GM23338 (cell line): Measurements from ENCODE around the gene ORAI3. TPM values are rescaled to one million over a fixed set of nuclear protein-coding genes. Genes with fewer than 3 reads are reported as not detected.

Experiments used
- CREB1 ChIP-seq: fragments of 250-450 bp; sonication (Bioruptor Pico); IDR thresholded peaks from 2 replicates; pipeline ENCODE4 v1.5.0; 2020; ENCODE audit warnings: low read depth, mild to moderate bottlenecking, moderate library complexity
- CTCF ChIP-seq, 2 experiments: fragments of 200-600 bp in 1 of 2; sonication (generic) in 1 of 2; conservative IDR thresholded peaks; 2 replicates each; pipeline versions ENCODE4 v1.5.1 to v1.6.1; 2016 to 2017; ENCODE audit warnings: antibody characterized with exemption in 2 of 2, low read depth in 2 of 2, mild to moderate bottlenecking in 2 of 2, moderate library complexity in 1 of 2
- EZH2 ChIP-seq: fragments of 200-600 bp; sonication (generic); IDR thresholded peaks from one replicate; pipeline ENCODE4 v1.8.0; 2017; ENCODE audit warnings: antibody characterized with exemption, mild to moderate bottlenecking, low read depth; ENCODE audit not compliant: unreplicated experiment
- EZH2phosphoT487 ChIP-seq: fragments of 200-600 bp; sonication (generic); IDR thresholded peaks from one replicate; pipeline ENCODE4 v1.8.1; 2018; ENCODE audit warnings: antibody characterized with exemption; ENCODE audit not compliant: unreplicated experiment
- JUNB ChIP-seq: IDR thresholded peaks from one replicate; pipeline ENCODE4 v1.6.1; 2016; ENCODE audit warnings: antibody characterized with exemption; ENCODE audit not compliant: unreplicated experiment
- NANOG ChIP-seq: IDR thresholded peaks from 2 replicates; pipeline ENCODE4 v1.6.1; 2016; ENCODE audit warnings: antibody characterized with exemption, borderline replicate concordance
- POLR2AphosphoS5 ChIP-seq: IDR thresholded peaks from 2 replicates; pipeline ENCODE4 v1.6.1; 2016; ENCODE audit warnings: antibody characterized with exemption, low read depth
- STAT1 ChIP-seq: IDR thresholded peaks from one replicate; pipeline ENCODE4 v1.6.1; 2016; ENCODE audit warnings: antibody characterized with exemption; ENCODE audit not compliant: unreplicated experiment
- ZNF114 ChIP-seq: fragments of 250-450 bp; sonication (Bioruptor Pico); IDR thresholded peaks from 2 replicates; pipeline ENCODE4 v1.5.0; 2020; ENCODE audit warnings: mild to moderate bottlenecking, moderate library complexity
- ZNF331 ChIP-seq: fragments of 250-450 bp; sonication (Bioruptor Pico); IDR thresholded peaks from 2 replicates; pipeline ENCODE4 v1.5.0; 2020; ENCODE audit warnings: low read depth, mild to moderate bottlenecking, moderate library complexity
- polyA plus RNA-seq: library from polyadenylated mRNA; unstranded; fragments of >200 nt; fragmentation: Nextera tagmentation; extraction: Ambion mirVana; gene quantifications from 2 replicates; pipeline ENCODE4 v1.2.1, GENCODE V29; 2016
- total RNA-seq: library from RNA; depleted of rRNA; stranded (reverse); fragments of >200 nt; shearing (Covaris generic); gene quantifications from 2 replicates; pipeline ENCODE4 v1.2.3, GENCODE V29; 2014
- TF ChIP-seq, protein P1 (sequence below): fragments of 250-450 bp; sonication (Bioruptor Pico); IDR thresholded peaks from 2 replicates; pipeline ENCODE4 v1.5.0; 2020; ENCODE audit warnings: mild to moderate bottlenecking, moderate library complexity
- TF ChIP-seq, protein P2 (sequence below): IDR thresholded peaks from 2 replicates; pipeline ENCODE4 v1.6.1; 2016; ENCODE audit warnings: antibody characterized with exemption

Gene ORAI3
- total and polyA plus RNA-seq, 2 experiments from 2014 or later = 6.9 to 15.9 TPM

- TF ChIP-seq, protein P1, sequence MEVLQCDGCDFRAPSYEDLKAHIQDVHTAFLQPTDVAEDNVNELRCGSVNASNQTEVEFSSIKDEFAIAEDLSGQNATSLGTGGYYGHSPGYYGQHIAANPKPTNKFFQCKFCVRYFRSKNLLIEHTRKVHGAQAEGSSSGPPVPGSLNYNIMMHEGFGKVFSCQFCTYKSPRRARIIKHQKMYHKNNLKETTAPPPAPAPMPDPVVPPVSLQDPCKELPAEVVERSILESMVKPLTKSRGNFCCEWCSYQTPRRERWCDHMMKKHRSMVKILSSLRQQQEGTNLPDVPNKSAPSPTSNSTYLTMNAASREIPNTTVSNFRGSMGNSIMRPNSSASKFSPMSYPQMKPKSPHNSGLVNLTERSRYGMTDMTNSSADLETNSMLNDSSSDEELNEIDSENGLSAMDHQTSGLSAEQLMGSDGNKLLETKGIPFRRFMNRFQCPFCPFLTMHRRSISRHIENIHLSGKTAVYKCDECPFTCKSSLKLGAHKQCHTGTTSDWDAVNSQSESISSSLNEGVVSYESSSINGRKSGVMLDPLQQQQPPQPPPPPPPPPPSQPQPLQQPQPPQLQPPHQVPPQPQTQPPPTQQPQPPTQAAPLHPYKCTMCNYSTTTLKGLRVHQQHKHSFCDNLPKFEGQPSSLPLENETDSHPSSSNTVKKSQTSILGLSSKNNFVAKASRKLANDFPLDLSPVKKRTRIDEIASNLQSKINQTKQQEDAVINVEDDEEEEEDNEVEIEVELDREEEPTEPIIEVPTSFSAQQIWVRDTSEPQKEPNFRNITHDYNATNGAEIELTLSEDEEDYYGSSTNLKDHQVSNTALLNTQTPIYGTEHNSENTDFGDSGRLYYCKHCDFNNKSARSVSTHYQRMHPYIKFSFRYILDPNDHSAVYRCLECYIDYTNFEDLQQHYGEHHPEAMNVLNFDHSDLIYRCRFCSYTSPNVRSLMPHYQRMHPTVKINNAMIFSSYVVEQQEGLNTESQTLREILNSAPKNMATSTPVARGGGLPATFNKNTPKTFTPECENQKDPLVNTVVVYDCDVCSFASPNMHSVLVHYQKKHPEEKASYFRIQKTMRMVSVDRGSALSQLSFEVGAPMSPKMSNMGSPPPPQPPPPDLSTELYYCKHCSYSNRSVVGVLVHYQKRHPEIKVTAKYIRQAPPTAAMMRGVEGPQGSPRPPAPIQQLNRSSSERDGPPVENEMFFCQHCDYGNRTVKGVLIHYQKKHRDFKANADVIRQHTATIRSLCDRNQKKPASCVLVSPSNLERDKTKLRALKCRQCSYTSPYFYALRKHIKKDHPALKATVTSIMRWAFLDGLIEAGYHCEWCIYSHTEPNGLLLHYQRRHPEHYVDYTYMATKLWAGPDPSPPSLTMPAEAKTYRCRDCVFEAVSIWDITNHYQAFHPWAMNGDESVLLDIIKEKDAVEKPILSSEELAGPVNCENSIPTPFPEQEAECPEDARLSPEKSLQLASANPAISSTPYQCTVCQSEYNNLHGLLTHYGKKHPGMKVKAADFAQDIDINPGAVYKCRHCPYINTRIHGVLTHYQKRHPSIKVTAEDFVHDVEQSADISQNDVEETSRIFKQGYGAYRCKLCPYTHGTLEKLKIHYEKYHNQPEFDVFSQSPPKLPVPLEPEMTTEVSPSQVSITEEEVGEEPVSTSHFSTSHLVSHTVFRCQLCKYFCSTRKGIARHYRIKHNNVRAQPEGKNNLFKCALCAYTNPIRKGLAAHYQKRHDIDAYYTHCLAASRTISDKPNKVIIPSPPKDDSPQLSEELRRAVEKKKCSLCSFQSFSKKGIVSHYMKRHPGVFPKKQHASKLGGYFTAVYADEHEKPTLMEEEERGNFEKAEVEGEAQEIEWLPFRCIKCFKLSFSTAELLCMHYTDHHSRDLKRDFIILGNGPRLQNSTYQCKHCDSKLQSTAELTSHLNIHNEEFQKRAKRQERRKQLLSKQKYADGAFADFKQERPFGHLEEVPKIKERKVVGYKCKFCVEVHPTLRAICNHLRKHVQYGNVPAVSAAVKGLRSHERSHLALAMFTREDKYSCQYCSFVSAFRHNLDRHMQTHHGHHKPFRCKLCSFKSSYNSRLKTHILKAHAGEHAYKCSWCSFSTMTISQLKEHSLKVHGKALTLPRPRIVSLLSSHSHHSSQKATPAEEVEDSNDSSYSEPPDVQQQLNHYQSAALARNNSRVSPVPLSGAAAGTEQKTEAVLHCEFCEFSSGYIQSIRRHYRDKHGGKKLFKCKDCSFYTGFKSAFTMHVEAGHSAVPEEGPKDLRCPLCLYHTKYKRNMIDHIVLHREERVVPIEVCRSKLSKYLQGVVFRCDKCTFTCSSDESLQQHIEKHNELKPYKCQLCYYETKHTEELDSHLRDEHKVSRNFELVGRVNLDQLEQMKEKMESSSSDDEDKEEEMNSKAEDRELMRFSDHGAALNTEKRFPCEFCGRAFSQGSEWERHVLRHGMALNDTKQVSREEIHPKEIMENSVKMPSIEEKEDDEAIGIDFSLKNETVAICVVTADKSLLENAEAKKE = no peak
- TF ChIP-seq EZH2 (no peak), CTCF (conservative IDR thresholded peaks at IDR 0.05; ENCODE audit: low read depth in 2 of 2) (no peak), STAT1 (no peak), JUNB (no peak), NANOG (no peak), ZNF331 (CRISPR knock-in tag) (no peak), ZNF114 (no peak), POLR2AphosphoS5 (no peak), CREB1 (CRISPR knock-in tag) (no peak), EZH2phosphoT487 (no peak)
- TF ChIP-seq, protein P2, sequence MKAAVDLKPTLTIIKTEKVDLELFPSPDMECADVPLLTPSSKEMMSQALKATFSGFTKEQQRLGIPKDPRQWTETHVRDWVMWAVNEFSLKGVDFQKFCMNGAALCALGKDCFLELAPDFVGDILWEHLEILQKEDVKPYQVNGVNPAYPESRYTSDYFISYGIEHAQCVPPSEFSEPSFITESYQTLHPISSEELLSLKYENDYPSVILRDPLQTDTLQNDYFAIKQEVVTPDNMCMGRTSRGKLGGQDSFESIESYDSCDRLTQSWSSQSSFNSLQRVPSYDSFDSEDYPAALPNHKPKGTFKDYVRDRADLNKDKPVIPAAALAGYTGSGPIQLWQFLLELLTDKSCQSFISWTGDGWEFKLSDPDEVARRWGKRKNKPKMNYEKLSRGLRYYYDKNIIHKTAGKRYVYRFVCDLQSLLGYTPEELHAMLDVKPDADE = no peak
These were observed 47.5 kb upstream of the ORAI3 start (continued) for GRCh38 chr16:30901201-30902028.
